ENCODE results near the gene PPM1D.
"Not testable (repeated sequence)": the region's sequence is repeated elsewhere in the genome, so short reads cannot be mapped to it uniquely, and the experiment has no call there.

- not testable (repeated sequence) for TF ChIP-seq POLR2AphosphoS5 (IDR thresholded peaks at IDR 0.05; ENCODE audit: borderline replicate concordance, low read depth, low read length); EZH2 (IDR thresholded peaks at IDR 0.05)
These were observed 47.7 kb upstream of the PPM1D start for GRCh38 chr17:60552255-60552654.
